ENCODE measurements around the gene ESRRB.
"Not testable (repeated sequence)": the region's sequence is repeated elsewhere in the genome, so short reads cannot be mapped to it uniquely, and the experiment has no call there.

Gene ESRRB

GRCh38 chr14:76498976-76499375 lies 123.0 kb downstream of the ESRRB start:
- DNase-seq = peak; percentile 25

GRCh38 chr14:76499399-76499798 lies 123.5 kb downstream of the ESRRB start:
- DNase-seq = no peak

GRCh38 chr14:76500011-76500410 lies 124.1 kb downstream of the ESRRB start:
- no peak for DNase-seq

GRCh38 chr14:76500480-76500879 lies 124.5 kb downstream of the ESRRB start:
- no peak for DNase-seq

- DNase-seq = no peak
Measured at GRCh38 chr14:76501156-76501720, 125.3 kb downstream of the ESRRB start.

GRCh38 chr14:76502219-76502618 lies 126.3 kb downstream of the ESRRB start:
- no peak for DNase-seq

- no peak for DNase-seq
Measured at GRCh38 chr14:76502638-76503037, 126.7 kb downstream of the ESRRB start.

- no peak for DNase-seq
Measured at GRCh38 chr14:76509311-76509710, 133.4 kb downstream of the ESRRB start.

GRCh38 chr14:76510181-76510580 lies 134.2 kb downstream of the ESRRB start:
- DNase-seq = no peak

- no peak for DNase-seq
Measured at GRCh38 chr14:76514213-76514998, 138.5 kb downstream of the ESRRB start.

GRCh38 chr14:76516884-76517283 lies 140.9 kb downstream of the ESRRB start:
- no peak for DNase-seq

GRCh38 chr14:76518366-76518765 lies 142.4 kb downstream of the ESRRB start:
- no peak for DNase-seq

- DNase-seq = no peak
Measured at GRCh38 chr14:76525106-76525821, 149.3 kb downstream of the ESRRB start.

- DNase-seq = no peak
Measured at GRCh38 chr14:76531085-76531484, 155.1 kb downstream of the ESRRB start.

- DNase-seq = no peak
Measured at GRCh38 chr14:76531821-76532318, 155.9 kb downstream of the ESRRB start.

GRCh38 chr14:76536636-76537035 lies 160.7 kb downstream of the ESRRB start:
- not testable (repeated sequence) for DNase-seq

- no peak for DNase-seq
Measured at GRCh38 chr14:76537906-76538647, 162.1 kb downstream of the ESRRB start.

GRCh38 chr14:76538648-76539008 lies 162.7 kb downstream of the ESRRB start:
- no peak for DNase-seq

GRCh38 chr14:76539130-76539529 lies 163.2 kb downstream of the ESRRB start:
- no peak for DNase-seq

GRCh38 chr14:76541594-76542219 lies 165.8 kb downstream of the ESRRB start:
- no peak for DNase-seq

- peak; percentile 84 for DNase-seq
Measured at GRCh38 chr14:76546426-76547221, 170.7 kb downstream of the ESRRB start.

GRCh38 chr14:76547831-76548230 lies 171.9 kb downstream of the ESRRB start:
- no peak for DNase-seq
